Activated T-helper 1 cell treated with anti-CD3 and anti-CD28 coated beads, Interleukin-12 subunit alpha, Interleukin-12 subunit beta, Interleukin-2, Interleukin-4 antibody, amounts not matched to agents 30 ng/mL and 10 ng/mL and 1 ng/mL, durations not matched to agents 14 hours and 24 hours and 36 hours (primary cell): Measurements from ENCODE around the gene NT5DC1. TPM values are rescaled to one million over a fixed set of nuclear protein-coding genes. Genes with fewer than 3 reads are reported as not detected.

Experiments used
- DNase-seq: peaks from one replicate; pipeline ENCODE4 v3.0.0; 2021; ENCODE audit warnings: low spot score
- H3K27ac Mint-ChIP-seq: one replicate; pipeline ENCODE4 v1.8.0; 2021; ENCODE audit warnings: mild to moderate bottlenecking, mixed read lengths
- H3K27me3 Mint-ChIP-seq: one replicate; pipeline ENCODE4 v1.8.0; 2022; ENCODE audit warnings: mild to moderate bottlenecking, moderate library complexity, mixed read lengths; ENCODE audit not compliant: insufficient read depth
- H3K36me3 Mint-ChIP-seq: one replicate; pipeline ENCODE4 v1.8.0; 2021; ENCODE audit warnings: low read depth, mixed read lengths
- H3K4me1 Mint-ChIP-seq: one replicate; pipeline ENCODE4 v1.8.0; 2021; ENCODE audit warnings: low read depth, mixed read lengths
- H3K4me3 Mint-ChIP-seq: one replicate; pipeline ENCODE4 v1.8.0; 2021; ENCODE audit warnings: mild to moderate bottlenecking, moderate library complexity, mixed read lengths
- H3K9me3 Mint-ChIP-seq: one replicate; pipeline ENCODE4 v1.8.0; 2021; ENCODE audit warnings: mixed read lengths
- intact Hi-C: fragments of 100-400 bp; cut with micrococcal nuclease; formaldehyde crosslinking; loops from one replicate; pipeline ENCODE4 v1.15.1; 2024
- total RNA-seq: library from RNA; stranded (reverse); gene quantifications from 2 replicates; pipeline ENCODE4 v1.2.3, GENCODE V29; 2022

Gene NT5DC1
- total RNA-seq, 1 donor from 2014 or later = 30.1 TPM

GRCh38 chr6:116251568-116252384, 151.1 kb downstream of the NT5DC1 start:
- DNase-seq = no peak
- Mint-ChIP-seq H3K4me1 (peaks cover 7% of the 10 kb centered on the region), H3K27me3 (no peaks in the 10 kb centered on the region), H3K9me3 (no peaks in the 10 kb centered on the region), H3K27ac (peak overlapping the region; percentile 51), H3K36me3 (peaks cover 14% of the 10 kb centered on the region), H3K4me3 (peak overlapping the region; percentile 62)
- intact Hi-C loops = loop anchor here (10.0 kb wide), 2 partner anchors 1257 to 1353 kb away; partner anchors contain the start of gene GOPC

GRCh38 chr6:116253188-116253504, 152.5 kb downstream of the NT5DC1 start:
- no peak for DNase-seq
- Mint-ChIP-seq H3K4me1 (peaks cover 6% of the 10 kb centered on the region), H3K4me3 (no peak overlapping the region), H3K9me3 (no peaks in the 10 kb centered on the region), H3K36me3 (peaks cover 14% of the 10 kb centered on the region), H3K27me3 (no peaks in the 10 kb centered on the region), H3K27ac (no peak overlapping the region)
- intact Hi-C loops = loop anchor here (10.0 kb wide), 2 partner anchors 1258 to 1352 kb away; partner anchors contain the start of gene GOPC

GRCh38 chr6:116253505-116254296, 153.0 kb downstream of the NT5DC1 start, which contains the start of gene TSPYL4:
Gene TSPYL4, minus strand, starts transcription at chr6:116254075. Its CDS starts 67 bp downstream, at chr6:116254008.
- Mint-ChIP-seq H3K27me3 (no peaks in the 10 kb centered on the region), H3K4me1 (no peaks in the 10 kb centered on the region), H3K4me3 (no peak within 1 kb of the TSS), H3K27ac (no peak within 1 kb of the TSS), H3K9me3 (no peaks in the 10 kb centered on the region), H3K36me3 (peaks cover 14% of the 10 kb centered on the region)
- DNase-seq = peak; percentile 88
- intact Hi-C loops = loop anchor here (1.0 to 10.0 kb wide), 8 partner anchors 26 to 1351 kb away; partner anchors contain the start of genes GOPC, KPNA5, RWDD1 and TSPYL1

- no peak for DNase-seq
- no peaks in the 10 kb centered on the region for H3K4me1 Mint-ChIP-seq
- intact Hi-C loops = loop anchor here (1.0 to 10.0 kb wide), 8 partner anchors 25 to 1350 kb away; partner anchors contain the start of genes GOPC, KPNA5, RWDD1 and TSPYL1
Observed at GRCh38 chr6:116254297-116255056, 153.8 kb downstream of the NT5DC1 start.

GRCh38 chr6:116255246-116255800, 154.7 kb downstream of the NT5DC1 start:
- peaks cover under 1% of the 10 kb centered on the region for H3K27me3 Mint-ChIP-seq
- no peak overlapping the region for H3K27ac Mint-ChIP-seq
- DNase-seq = no peak
- H3K4me3 Mint-ChIP-seq = no peak overlapping the region
- H3K9me3 Mint-ChIP-seq = no peaks in the 10 kb centered on the region
- no peaks in the 10 kb centered on the region for H3K4me1 Mint-ChIP-seq
- H3K36me3 Mint-ChIP-seq = peaks cover 10% of the 10 kb centered on the region
- intact Hi-C loops = loop anchor here (10.0 kb wide), 2 partner anchors 1261 to 1349 kb away; partner anchors contain the start of gene GOPC

More at GRCh38 chr6:116254297-116255056, 153.8 kb downstream of the NT5DC1 start:
- no peak overlapping the region for H3K4me3 Mint-ChIP-seq
- H3K27ac Mint-ChIP-seq = no peak overlapping the region
- H3K27me3 Mint-ChIP-seq = no peaks in the 10 kb centered on the region
- H3K36me3 Mint-ChIP-seq = peaks cover 14% of the 10 kb centered on the region
- no peaks in the 10 kb centered on the region for H3K9me3 Mint-ChIP-seq

- Mint-ChIP-seq H3K4me1 (no peaks in the 10 kb centered on the region), H3K36me3 (peaks cover 9% of the 10 kb centered on the region), H3K4me3 (no peak overlapping the region), H3K27me3 (peaks cover 2% of the 10 kb centered on the region), H3K27ac (no peak overlapping the region), H3K9me3 (no peaks in the 10 kb centered on the region)
- no peak for DNase-seq
- intact Hi-C loops = loop anchor here (10.0 kb wide), 2 partner anchors 1262 to 1348 kb away; partner anchors contain the start of gene GOPC
Observed at GRCh38 chr6:116256694-116257093, 156.0 kb downstream of the NT5DC1 start.

GRCh38 chr6:116258520-116258919, 157.9 kb downstream of the NT5DC1 start:
- Mint-ChIP-seq H3K4me1 (no peaks in the 10 kb centered on the region), H3K27ac (no peak overlapping the region), H3K4me3 (no peak overlapping the region), H3K27me3 (peaks cover 2% of the 10 kb centered on the region), H3K36me3 (peaks cover 6% of the 10 kb centered on the region), H3K9me3 (peaks cover 4% of the 10 kb centered on the region)
- DNase-seq = no peak
- intact Hi-C loops = loop anchor here (10.0 kb wide), 2 partner anchors 1264 to 1346 kb away; partner anchors contain the start of gene GOPC

GRCh38 chr6:116263353-116263752, 162.7 kb downstream of the NT5DC1 start:
- DNase-seq = no peak
- peaks cover 4% of the 10 kb centered on the region for H3K9me3 Mint-ChIP-seq
- no peak overlapping the region for H3K4me3 Mint-ChIP-seq
- H3K27ac Mint-ChIP-seq = no peak overlapping the region
- H3K36me3 Mint-ChIP-seq = peaks cover 9% of the 10 kb centered on the region
- intact Hi-C loops = no loop called here
- peaks cover 2% of the 10 kb centered on the region for H3K27me3 Mint-ChIP-seq
- H3K4me1 Mint-ChIP-seq = peaks cover under 1% of the 10 kb centered on the region

- Mint-ChIP-seq H3K27me3 (peaks cover 2% of the 10 kb centered on the region), H3K4me3 (no peak overlapping the region), H3K27ac (no peak overlapping the region), H3K4me1 (peaks cover 6% of the 10 kb centered on the region), H3K9me3 (peaks cover 4% of the 10 kb centered on the region), H3K36me3 (peaks cover 9% of the 10 kb centered on the region)
- DNase-seq = no peak
- intact Hi-C loops = no loop called here
Observed at GRCh38 chr6:116265041-116265829, 164.6 kb downstream of the NT5DC1 start.

GRCh38 chr6:116266803-116267202, 166.2 kb downstream of the NT5DC1 start:
- no peak overlapping the region for H3K4me3 Mint-ChIP-seq
- H3K36me3 Mint-ChIP-seq = peaks cover 5% of the 10 kb centered on the region
- H3K9me3 Mint-ChIP-seq = peaks cover 4% of the 10 kb centered on the region
- H3K27ac Mint-ChIP-seq = no peak overlapping the region
- no peak for DNase-seq
- intact Hi-C loops = no loop called here
- H3K27me3 Mint-ChIP-seq = no peaks in the 10 kb centered on the region
- peaks cover 6% of the 10 kb centered on the region for H3K4me1 Mint-ChIP-seq

- Mint-ChIP-seq H3K4me3 (no peak overlapping the region), H3K27ac (no peak overlapping the region), H3K36me3 (peaks cover 3% of the 10 kb centered on the region), H3K27me3 (no peaks in the 10 kb centered on the region), H3K4me1 (peaks cover 6% of the 10 kb centered on the region), H3K9me3 (peaks cover 4% of the 10 kb centered on the region)
- intact Hi-C loops = loop anchor here (1.0 kb wide), 2 partner anchors 8 to 293 kb away; no protein-coding TSS in a partner anchor
- DNase-seq = no peak
Observed at GRCh38 chr6:116267836-116268588, 167.4 kb downstream of the NT5DC1 start.
